Uterus (tissue), 4 donors: Measurements from ENCODE around the gene GALNT18. TPM values are rescaled to one million over a fixed set of nuclear protein-coding genes. Genes with fewer than 3 reads are reported as not detected.

Experiments used
- DNase-seq, 2 donors: peaks; one replicate each; pipeline ENCODE4 v3.0.0-alpha.2; 2019 to 2020
- H3K27ac ChIP-seq, 2 donors: fragments of 200-600 bp; sonication (generic); 1 replicate in 1 of 2; 2 replicates in 1 of 2; pipeline ENCODE4 v1.5.1; 2016 to 2018
- H3K27me3 ChIP-seq, 2 donors: fragments of 200-600 bp; sonication (generic); one replicate each; pipeline ENCODE4 v1.5.1; 2018 to 2019; ENCODE audit warnings: control low read depth in 1 of 2
- H3K36me3 ChIP-seq, 2 donors: fragments of 200-600 bp; sonication (generic); one replicate each; pipeline ENCODE4 v1.5.1; 2019; ENCODE audit warnings: control low read depth in 1 of 2
- H3K4me1 ChIP-seq, 2 donors: fragments of 200-600 bp; sonication (generic); one replicate each; pipeline ENCODE4 v1.5.1; 2018 to 2019; ENCODE audit warnings: control low read depth in 1 of 2
- H3K4me3 ChIP-seq, 2 donors: fragments of 200-600 bp; sonication (generic); 1 replicate in 1 of 2; 2 replicates in 1 of 2; pipeline ENCODE4 v1.5.1; 2018 to 2019; ENCODE audit warnings: mild to moderate bottlenecking in 1 of 2
- H3K9me3 ChIP-seq, 2 donors: fragments of 200-600 bp; sonication (generic); one replicate each; pipeline ENCODE4 v1.5.1; 2019; ENCODE audit warnings: control low read depth in 1 of 2
- CTCF ChIP-seq, 4 experiments: fragments of 200-600 bp in 2 of 4; fragments of 450-650 bp in 2 of 4; sonication (generic) in 2 of 4; IDR thresholded peaks; one replicate each; pipeline ENCODE4 v1.5.1; 2016 to 2019; ENCODE audit warnings: antibody characterized with exemption in 4 of 4, mild to moderate bottlenecking in 2 of 4, moderate library complexity in 1 of 4
- POLR2A ChIP-seq, 2 donors: fragments of 450-650 bp; IDR thresholded peaks; one replicate each; pipeline ENCODE4 v1.6.1; 2016; ENCODE audit warnings: antibody characterized with exemption in 2 of 2, mild to moderate bottlenecking in 1 of 2, moderate library complexity in 1 of 2
- intact Hi-C: fragments of 100-400 bp; cut with DNase I; formaldehyde crosslinking; loops from one replicate; pipeline ENCODE4 v1.15.1; 2023; ENCODE audit warnings: low total_unique reads
- total RNA-seq, 4 donors: library from RNA; depleted of rRNA in 3 of 4; stranded (reverse); fragments of >200 nt in 3 of 4; gene quantifications; one replicate each; pipeline versions ENCODE4 v1.1.0 to v1.2.4, GENCODE V29; 2014 to 2023
- donor health status: DM: yes; HTN: yes; CAD: no.

GALNT18 gene
- total RNA-seq, 4 donors from 2014 or later = 21.4 to 35.1 (median 27.3) TPM

- no peak for DNase-seq
- H3K4me1 ChIP-seq = no peaks in the 10 kb centered on the region
- H3K27me3 ChIP-seq = no peaks in the 10 kb centered on the region
- intact Hi-C loops = no loop called here
- H3K27ac ChIP-seq = no peak overlapping the region
- no peak for TF ChIP-seq POLR2A (IDR thresholded peaks at IDR 0.05)
- H3K4me3 ChIP-seq = no peak overlapping the region
- H3K36me3 ChIP-seq = no peaks in the 10 kb centered on the region
- no peaks in the 10 kb centered on the region for H3K9me3 ChIP-seq
These were observed 360.9 kb downstream of the GALNT18 start for GRCh38 chr11:11260903-11261302.

- no peak for TF ChIP-seq POLR2A (IDR thresholded peaks at IDR 0.05)
- TF ChIP-seq CTCF (IDR thresholded peaks at IDR 0.05) = no peak
- Histone ChIP-seq H3K9me3 (no peaks in the 10 kb centered on the region), H3K27ac (no peak overlapping the region), H3K4me3 (no peak overlapping the region), H3K36me3 (no peaks in the 10 kb centered on the region), H3K4me1 (no peaks in the 10 kb centered on the region), H3K27me3 (no peaks in the 10 kb centered on the region)
- intact Hi-C loops = no loop called here
- no peak for DNase-seq
These were observed 367.8 kb downstream of the GALNT18 start for GRCh38 chr11:11253995-11254394.

DNA sequence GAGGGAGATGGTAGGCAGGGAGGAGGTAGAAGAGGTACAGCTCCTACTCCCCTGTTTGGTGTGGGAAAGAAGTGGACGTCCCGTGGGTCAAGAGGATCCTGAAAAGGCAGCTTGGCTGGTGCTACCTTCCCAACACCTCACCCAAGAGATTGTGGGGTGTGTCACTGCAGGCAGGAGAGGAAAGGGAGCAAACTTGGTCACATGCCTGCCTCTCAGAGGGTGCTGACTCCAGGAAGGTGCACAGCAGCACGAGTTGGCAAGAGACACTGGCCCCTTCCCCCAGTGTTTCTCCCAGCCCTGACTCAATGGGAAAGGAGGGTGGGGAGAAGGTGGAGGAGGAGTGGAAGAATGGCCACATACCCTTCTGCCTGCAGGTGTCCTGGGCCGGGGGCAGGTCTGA is 368.3 kb downstream of the GALNT18 start:
- no peak for DNase-seq
- Histone ChIP-seq H3K9me3 (no peaks in the 10 kb centered on the region), H3K36me3 (no peaks in the 10 kb centered on the region), H3K4me1 (no peaks in the 10 kb centered on the region), H3K4me3 (no peak overlapping the region), H3K27me3 (no peaks in the 10 kb centered on the region), H3K27ac (no peak overlapping the region)
- intact Hi-C loops = no loop called here
- TF ChIP-seq CTCF (IDR thresholded peaks at IDR 0.05) (no peak), POLR2A (IDR thresholded peaks at IDR 0.05) (no peak)

DNA sequence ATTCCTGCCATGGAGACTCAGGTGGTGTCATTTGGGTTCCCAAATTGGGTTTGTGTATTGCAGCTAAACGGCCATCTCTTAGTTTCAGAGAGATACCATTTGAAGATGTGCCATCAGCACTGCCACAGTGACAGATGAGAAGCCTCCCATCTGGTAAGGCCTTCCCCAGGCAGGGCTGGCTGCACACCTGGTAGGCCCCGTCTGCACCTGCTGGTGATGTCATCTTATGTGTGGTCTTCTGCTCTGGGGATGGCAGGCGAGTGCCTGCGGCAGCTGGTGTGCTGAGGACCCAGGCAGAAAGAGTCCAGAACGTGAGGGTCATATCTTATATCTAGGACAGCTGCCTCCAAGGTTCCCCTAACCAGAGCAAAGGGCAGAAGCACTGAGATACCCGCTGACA is 369.4 kb downstream of the GALNT18 start:
- no peaks in the 10 kb centered on the region for H3K9me3 ChIP-seq
- no peak overlapping the region for H3K4me3 ChIP-seq
- H3K4me1 ChIP-seq = no peaks in the 10 kb centered on the region
- no peak for DNase-seq
- no peaks in the 10 kb centered on the region for H3K36me3 ChIP-seq
- H3K27me3 ChIP-seq = no peaks in the 10 kb centered on the region
- TF ChIP-seq POLR2A (IDR thresholded peaks at IDR 0.05) (no peak), CTCF (IDR thresholded peaks at IDR 0.05) (no peak)
- intact Hi-C loops = no loop called here
- no peak overlapping the region for H3K27ac ChIP-seq

DNA sequence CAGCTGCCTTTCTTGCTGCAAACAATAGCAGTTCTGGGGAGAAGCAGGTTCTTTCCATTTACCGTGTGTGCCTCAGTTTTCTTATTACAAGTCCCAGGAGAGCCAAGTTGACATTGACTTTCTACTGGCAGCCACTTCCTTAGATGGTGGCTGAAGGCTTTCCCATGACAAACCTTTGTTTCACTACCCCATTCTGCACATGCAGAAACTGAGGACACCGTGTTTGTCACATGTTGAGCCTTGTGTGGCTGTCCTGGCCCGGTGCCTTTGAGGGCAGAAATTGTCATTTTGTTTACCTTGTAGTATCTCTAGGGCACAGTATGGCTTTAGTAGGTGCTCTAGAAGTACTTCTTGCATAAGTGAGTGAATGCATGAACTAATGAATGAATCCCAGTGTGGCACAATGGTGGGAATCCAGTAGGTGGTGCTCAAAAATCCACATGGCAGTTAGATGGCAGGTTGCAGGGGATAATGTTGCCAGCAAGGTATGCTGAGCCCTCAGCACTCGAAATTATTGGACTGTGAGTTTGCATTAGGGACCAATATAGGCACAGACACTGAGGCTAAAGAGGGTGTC is 370.3 kb downstream of the GALNT18 start:
- H3K9me3 ChIP-seq = no peaks in the 10 kb centered on the region
- intact Hi-C loops = no loop called here
- no peaks in the 10 kb centered on the region for H3K36me3 ChIP-seq
- no peaks in the 10 kb centered on the region for H3K4me1 ChIP-seq
- H3K27ac ChIP-seq = no peak overlapping the region
- H3K4me3 ChIP-seq = no peak overlapping the region
- H3K27me3 ChIP-seq = no peaks in the 10 kb centered on the region
- no peak for DNase-seq
- TF ChIP-seq CTCF (IDR thresholded peaks at IDR 0.05) (no peak), POLR2A (IDR thresholded peaks at IDR 0.05) (no peak)

DNA sequence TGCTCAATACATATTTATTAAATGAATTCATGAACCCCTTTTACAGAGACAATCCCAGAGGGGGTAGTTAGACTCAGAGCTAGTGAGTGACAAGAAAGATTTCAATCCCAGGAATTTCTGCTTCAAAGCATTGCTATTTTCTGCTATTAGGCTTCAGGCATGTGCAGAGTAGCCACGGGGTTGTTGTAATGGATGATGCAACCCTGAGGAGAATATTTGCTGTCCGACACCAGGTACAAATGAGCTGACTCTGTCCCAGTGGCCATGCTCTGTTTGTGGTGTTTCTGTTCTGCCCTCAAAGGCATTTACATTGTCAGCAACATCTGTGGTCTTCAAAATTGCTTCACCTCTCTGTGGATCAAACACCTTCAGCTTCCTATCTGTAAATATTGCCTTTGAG is 371.3 kb downstream of the GALNT18 start:
- no peaks in the 10 kb centered on the region for H3K27me3 ChIP-seq
- no peak overlapping the region for H3K4me3 ChIP-seq
- TF ChIP-seq POLR2A (IDR thresholded peaks at IDR 0.05) (no peak), CTCF (IDR thresholded peaks at IDR 0.05) (no peak)
- intact Hi-C loops = no loop called here
- H3K36me3 ChIP-seq = no peaks in the 10 kb centered on the region
- H3K9me3 ChIP-seq = no peaks in the 10 kb centered on the region
- DNase-seq = no peak
- no peak overlapping the region for H3K27ac ChIP-seq
- peaks cover 0 to 2% of the 10 kb centered on the region in 2 donors for H3K4me1 ChIP-seq
